RWPE2 (cell line): Measurements from ENCODE around the gene LPIN3.

Experiments used
- ATAC-seq: fragments of 200-7000 bp; cut with Tn5 transposase; 3 replicates; pipeline ENCODE4 v1.9.1; 2021; ENCODE audit warnings: low read depth
- DNase-seq: peaks from one replicate; pipeline ENCODE4 v3.0.0-alpha.2; 2020; ENCODE audit warnings: low spot score
- H3K27ac ChIP-seq: fragments of 450-650 bp; 2 replicates; pipeline ENCODE4 v1.5.1; 2017; ENCODE audit warnings: mild to moderate bottlenecking; ENCODE audit not compliant: poor library complexity, severe bottlenecking
- H3K27me3 ChIP-seq: fragments of 250-450 bp; sonication (Bioruptor Pico); 2 replicates; pipeline ENCODE4 v1.5.1; 2021; ENCODE audit warnings: mild to moderate bottlenecking, moderate library complexity; ENCODE audit not compliant: insufficient read depth, poor library complexity, severe bottlenecking
- H3K36me3 ChIP-seq: fragments of 250-450 bp; sonication (Bioruptor Pico); 2 replicates; pipeline ENCODE4 v1.5.1; 2020; ENCODE audit warnings: low read depth, mild to moderate bottlenecking, moderate library complexity
- H3K4me1 ChIP-seq: fragments of 250-450 bp; sonication (Bioruptor Pico); 2 replicates; pipeline ENCODE4 v1.5.1; 2021; ENCODE audit warnings: mild to moderate bottlenecking, moderate library complexity; ENCODE audit not compliant: insufficient read depth, poor library complexity, severe bottlenecking
- H3K4me3 ChIP-seq: fragments of 250-450 bp; sonication (Bioruptor Pico); 2 replicates; pipeline ENCODE4 v1.5.1; 2021; ENCODE audit warnings: mild to moderate bottlenecking, moderate library complexity; ENCODE audit not compliant: severe bottlenecking
- H3K9me3 ChIP-seq: fragments of 250-450 bp; sonication (Bioruptor Pico); 2 replicates; pipeline ENCODE4 v1.5.1; 2021; ENCODE audit warnings: mild to moderate bottlenecking, moderate library complexity; ENCODE audit not compliant: severe bottlenecking
- CTCF ChIP-seq: fragments of 450-650 bp; IDR thresholded peaks from one replicate; pipeline ENCODE4 v1.5.1; 2017; ENCODE audit warnings: mild to moderate bottlenecking, moderate library complexity; ENCODE audit not compliant: poor library complexity, severe bottlenecking

The LPIN3 gene

GRCh38 chr20:41300886-41301285 lies 39.7 kb upstream of the LPIN3 start:
- Histone ChIP-seq H3K36me3 (no peaks in the 10 kb centered on the region), H3K4me1 (peaks cover 6% of the 10 kb centered on the region), H3K27me3 (no peaks in the 10 kb centered on the region), H3K9me3 (no peaks in the 10 kb centered on the region), H3K4me3 (no peak overlapping the region), H3K27ac (no peak overlapping the region)
- no peak for ATAC-seq
- no peak for DNase-seq
- TF ChIP-seq CTCF = no peak

- Histone ChIP-seq H3K4me1 (peaks cover 19% of the 10 kb centered on the region), H3K9me3 (no peaks in the 10 kb centered on the region), H3K36me3 (no peaks in the 10 kb centered on the region), H3K27me3 (no peaks in the 10 kb centered on the region), H3K27ac (no peak overlapping the region), H3K4me3 (no peak overlapping the region)
- TF ChIP-seq CTCF = no peak
- no peak for ATAC-seq
- DNase-seq = no peak
These were observed 36.6 kb upstream of the LPIN3 start for GRCh38 chr20:41304002-41304401.

DNA sequence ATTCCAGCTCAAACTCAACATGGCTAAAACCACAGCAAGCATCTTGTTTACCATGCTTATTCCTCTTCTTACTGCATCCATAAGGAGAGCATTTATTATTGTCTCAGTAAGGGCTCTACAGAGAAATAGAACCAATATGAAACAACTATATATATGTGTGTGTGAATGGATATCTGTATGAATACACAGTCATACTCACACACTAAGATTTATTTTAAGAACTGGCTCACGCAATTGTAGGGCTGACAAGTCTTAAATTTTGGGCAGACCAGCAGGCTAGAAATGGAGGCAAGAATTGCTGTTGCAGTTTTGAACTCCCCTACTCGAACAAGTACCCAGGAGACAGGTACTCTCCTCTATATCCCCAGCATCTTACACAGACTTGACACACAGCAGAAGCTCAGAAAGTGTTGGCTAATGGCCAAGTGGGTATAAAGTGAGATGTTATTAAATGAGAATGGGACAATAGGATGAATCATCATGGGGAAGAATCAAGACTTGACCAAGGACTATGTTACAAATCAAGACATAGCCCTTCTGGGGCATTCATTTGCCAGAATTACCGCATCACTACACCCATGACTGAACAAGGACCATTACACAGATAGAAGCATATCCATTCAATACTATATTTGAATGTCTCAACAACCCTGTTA lies 36.1 kb upstream of the LPIN3 start:
- peaks cover 24% of the 10 kb centered on the region for H3K4me1 ChIP-seq
- no peaks in the 10 kb centered on the region for H3K9me3 ChIP-seq
- ATAC-seq (no peak), DNase-seq (no peak)
- H3K36me3 ChIP-seq = no peaks in the 10 kb centered on the region
- no peaks in the 10 kb centered on the region for H3K27me3 ChIP-seq
- H3K4me3 ChIP-seq = no peak overlapping the region
- no peak for TF ChIP-seq CTCF
- H3K27ac ChIP-seq = no peak overlapping the region

DNA sequence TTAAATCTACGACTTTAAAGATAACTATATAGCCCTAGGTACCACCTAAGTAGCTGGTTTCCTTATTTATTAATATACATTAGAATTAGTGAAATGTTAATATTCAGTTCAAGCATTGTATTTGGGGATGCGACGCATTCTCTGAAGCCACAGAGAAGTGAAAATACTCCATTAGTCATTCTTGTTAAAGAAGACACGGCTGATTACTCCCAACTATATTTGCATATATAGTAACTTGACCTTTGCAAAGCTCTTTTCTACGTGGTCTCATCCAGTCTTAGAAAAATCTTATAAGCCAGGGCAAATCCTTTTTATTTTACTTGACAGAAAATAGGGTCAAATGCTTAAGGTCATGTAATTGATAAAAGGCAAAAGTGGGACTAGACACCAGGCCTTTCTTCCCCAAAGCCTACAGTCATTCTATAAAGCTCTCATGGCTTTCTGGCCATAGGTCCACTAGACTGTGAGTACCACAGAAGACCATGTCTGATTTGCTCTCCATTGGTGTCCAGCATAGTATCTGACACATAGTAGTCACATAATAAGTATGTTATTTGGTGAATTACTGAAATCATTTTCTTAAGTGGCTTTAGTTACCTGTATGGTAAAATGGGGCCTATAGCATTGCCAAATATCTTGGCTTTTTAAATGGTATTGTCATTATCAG lies 34.4 kb upstream of the LPIN3 start:
- H3K4me1 ChIP-seq = peaks cover 31% of the 10 kb centered on the region
- H3K9me3 ChIP-seq = no peaks in the 10 kb centered on the region
- DNase-seq = no peak
- no peak overlapping the region for H3K4me3 ChIP-seq
- TF ChIP-seq CTCF = no peak
- H3K36me3 ChIP-seq = peaks cover under 1% of the 10 kb centered on the region; the same call in 1 of the 2 replicates
- H3K27ac ChIP-seq = no peak overlapping the region
- ATAC-seq = no peak
- no peaks in the 10 kb centered on the region for H3K27me3 ChIP-seq

DNA sequence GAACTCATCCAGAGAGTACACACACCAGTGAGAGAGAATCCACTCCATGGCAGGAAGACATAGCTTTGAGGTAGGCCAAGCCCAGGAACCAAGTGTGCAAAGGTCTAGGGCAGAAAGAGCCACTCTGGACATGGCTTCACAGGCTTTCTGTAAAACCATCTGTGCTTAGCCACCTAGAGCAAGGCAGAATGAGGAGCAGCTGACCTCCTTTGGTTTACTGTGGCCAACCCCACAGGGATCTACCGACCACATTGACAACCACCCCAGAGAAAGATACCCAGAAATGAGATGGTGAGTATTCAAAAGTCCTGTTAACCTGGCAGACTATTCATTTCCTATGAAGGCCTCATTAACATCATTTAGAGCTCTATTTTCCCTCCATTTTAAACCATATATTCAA lies 33.6 kb upstream of the LPIN3 start:
- Histone ChIP-seq H3K27ac (no peak overlapping the region), H3K4me3 (no peak overlapping the region), H3K9me3 (no peaks in the 10 kb centered on the region), H3K27me3 (no peaks in the 10 kb centered on the region), H3K4me1 (peaks cover 27% of the 10 kb centered on the region), H3K36me3 (peaks cover 9% of the 10 kb centered on the region; the same call in 1 of the 2 replicates)
- no peak for TF ChIP-seq CTCF
- ATAC-seq = no peak
- DNase-seq = no peak
